ENCODE results near the gene ECSIT.
"Not testable (repeated sequence)": the region's sequence is repeated elsewhere in the genome, so short reads cannot be mapped to it uniquely, and the experiment has no call there.

GRCh38 chr19:11468266-11468845 lies 60.6 kb downstream of the ECSIT start:
- TF ChIP-seq CTCF (IDR thresholded peaks at IDR 0.05 in 8 of 11, conservative IDR thresholded peaks at IDR 0.05 in 3 of 11); POLR2AphosphoS5 (IDR thresholded peaks at IDR 0.05): not testable (repeated sequence)
